ENCODE results near the gene VDR. TPM values are rescaled to one million over a fixed set of nuclear protein-coding genes. Genes with fewer than 3 reads are reported as not detected.

VDR gene
- total RNA-seq, 2 donors from 2014 or later = 0.59 to 2.2 TPM

- no peaks in the 10 kb centered on the region for H3K9me3 ChIP-seq
- TF ChIP-seq CTCF (IDR thresholded peaks at IDR 0.05) = no peak
- H3K27ac ChIP-seq = no peak overlapping the region
- DNase-seq (ENCODE audit: low spot score) = no peak
- no peaks in the 10 kb centered on the region for H3K36me3 ChIP-seq
- H3K4me1 ChIP-seq = peaks cover 0 to 8% of the 10 kb centered on the region in 2 donors
- no peaks in the 10 kb centered on the region for H3K27me3 ChIP-seq
- no peak overlapping the region for H3K4me3 ChIP-seq
Measured at GRCh38 chr12:47864646-47865235, 40.1 kb downstream of the VDR start.

- H3K27ac ChIP-seq = no peak overlapping the region
- DNase-seq (ENCODE audit: low spot score) = no peak
- H3K4me3 ChIP-seq = no peak overlapping the region
- no peak for TF ChIP-seq CTCF (IDR thresholded peaks at IDR 0.05)
- no peaks in the 10 kb centered on the region for H3K27me3 ChIP-seq
- H3K9me3 ChIP-seq = no peaks in the 10 kb centered on the region
- H3K36me3 ChIP-seq = no peaks in the 10 kb centered on the region
- H3K4me1 ChIP-seq = peaks cover 0 to 6% of the 10 kb centered on the region in 2 donors
Measured at GRCh38 chr12:47863985-47864384, 40.8 kb downstream of the VDR start.

GRCh38 chr12:47863467-47863866 is 41.3 kb downstream of the VDR start:
- H3K36me3 ChIP-seq = no peaks in the 10 kb centered on the region
- H3K4me3 ChIP-seq = no peak overlapping the region
- no peaks in the 10 kb centered on the region for H3K9me3 ChIP-seq
- no peak overlapping the region for H3K27ac ChIP-seq
- H3K27me3 ChIP-seq = no peaks in the 10 kb centered on the region
- DNase-seq (ENCODE audit: low spot score) = no peak
- no peak for TF ChIP-seq CTCF (IDR thresholded peaks at IDR 0.05)
- peaks cover 0 to 6% of the 10 kb centered on the region in 2 donors for H3K4me1 ChIP-seq

GRCh38 chr12:47862881-47863280 is 41.9 kb downstream of the VDR start:
- TF ChIP-seq CTCF (IDR thresholded peaks at IDR 0.05) = no peak
- Histone ChIP-seq H3K4me3 (no peak overlapping the region), H3K36me3 (no peaks in the 10 kb centered on the region), H3K4me1 (peaks cover 0 to under 1% of the 10 kb centered on the region in 2 donors), H3K27ac (no peak overlapping the region), H3K27me3 (no peaks in the 10 kb centered on the region), H3K9me3 (no peaks in the 10 kb centered on the region)
- DNase-seq (ENCODE audit: low spot score) = no peak

- H3K4me3 ChIP-seq = no peak overlapping the region
- no peak overlapping the region for H3K27ac ChIP-seq
- no peaks in the 10 kb centered on the region for H3K36me3 ChIP-seq
- H3K27me3 ChIP-seq = no peaks in the 10 kb centered on the region
- no peak for DNase-seq (ENCODE audit: low spot score)
- TF ChIP-seq CTCF (IDR thresholded peaks at IDR 0.05) = no peak
- H3K9me3 ChIP-seq = no peaks in the 10 kb centered on the region
- no peaks in the 10 kb centered on the region for H3K4me1 ChIP-seq
Measured at GRCh38 chr12:47862167-47862750, 42.5 kb downstream of the VDR start.

- H3K27ac ChIP-seq = no peak overlapping the region
- TF ChIP-seq CTCF (IDR thresholded peaks at IDR 0.05) = no peak
- no peaks in the 10 kb centered on the region for H3K27me3 ChIP-seq
- no peaks in the 10 kb centered on the region for H3K9me3 ChIP-seq
- DNase-seq (ENCODE audit: low spot score) = no peak
- no peaks in the 10 kb centered on the region for H3K4me1 ChIP-seq
- no peak overlapping the region for H3K4me3 ChIP-seq
- H3K36me3 ChIP-seq = no peaks in the 10 kb centered on the region
Measured at GRCh38 chr12:47860873-47861272, 43.9 kb downstream of the VDR start.
